Thymus (tissue), 11 donors: ENCODE measurements around the gene ZIC5. TPM values are rescaled to one million over a fixed set of nuclear protein-coding genes. Genes with fewer than 3 reads are reported as not detected.

Experiments used
- DNase-seq, 9 donors: peaks; one replicate each; pipeline ENCODE4 v3.0.0-alpha.2; 2013; ENCODE audit warnings: low spot score in 9 of 9, low read depth in 6 of 9, missing footprints in 1 of 9
- H3K27ac ChIP-seq, 2 donors: one replicate each; pipeline ENCODE4 v1.5.1; 2013; ENCODE audit warnings: control low read depth in 1 of 2, low read depth in 1 of 2, low read length in 1 of 2, mild to moderate bottlenecking in 1 of 2, moderate library complexity in 1 of 2
- H3K27me3 ChIP-seq, 2 donors: one replicate each; pipeline ENCODE4 v1.5.1; 2013; ENCODE audit warnings: low read length in 1 of 2; ENCODE audit not compliant: control insufficient read depth in 2 of 2, insufficient read depth in 1 of 2
- H3K36me3 ChIP-seq, 2 donors: one replicate each; pipeline ENCODE4 v1.5.1; 2013; ENCODE audit warnings: low read length in 1 of 2, mild to moderate bottlenecking in 1 of 2, moderate library complexity in 1 of 2; ENCODE audit not compliant: control insufficient read depth in 2 of 2, insufficient read depth in 2 of 2
- H3K4me1 ChIP-seq, 2 donors: one replicate each; pipeline ENCODE4 v1.5.1; 2013; ENCODE audit warnings: low read length in 2 of 2; ENCODE audit not compliant: control insufficient read depth in 2 of 2, insufficient read depth in 2 of 2
- H3K4me3 ChIP-seq, 2 donors: one replicate each; pipeline ENCODE4 v1.5.1; 2013; ENCODE audit warnings: low read length in 2 of 2, control low read depth in 1 of 2, mild to moderate bottlenecking in 1 of 2
- H3K9me3 ChIP-seq, 2 donors: one replicate each; pipeline ENCODE4 v1.5.1; 2013; ENCODE audit warnings: low read length in 1 of 2, mild to moderate bottlenecking in 1 of 2; ENCODE audit not compliant: control insufficient read depth in 2 of 2, insufficient read depth in 1 of 2
- WGBS: extraction: QIAGEN DNeasy Blood & Tissue Kit; methylation state at CpG from one replicate; pipeline ENCODE4 v1.1.7; 2013; 5-methylcytosine and 5-hydroxymethylcytosine counted together
- polyA plus RNA-seq: library from polyadenylated mRNA; stranded (reverse); fragments of 200-250 nt; gene quantifications from one replicate; pipeline ENCODE4 v1.2.3, GENCODE V29; 2013
- total RNA-seq: library from RNA; stranded (reverse); fragments of 120-200 nt; gene quantifications from one replicate; pipeline ENCODE4 v1.2.4, GENCODE V29; 2013
- donor health status: healthy.

ZIC5 gene
- total and polyA plus RNA-seq, 2 donors: under 0.01 to 0.07 TPM

- H3K9me3 ChIP-seq: peaks cover 10 to 12% of the 10 kb centered on the region in 2 donors
- no peak overlapping the region for H3K4me3 ChIP-seq
- H3K27me3 ChIP-seq: peaks cover 94 to 100% of the 10 kb centered on the region in 2 donors
- no peak overlapping the region for H3K27ac ChIP-seq
- 17% methylated on average over 18 of the region's 18 CpGs for WGBS
- H3K4me1 ChIP-seq: peaks cover 11 to 12% of the 10 kb centered on the region in 2 donors
- DNase-seq: no peak
- H3K36me3 ChIP-seq: no peaks in the 10 kb centered on the region
These were observed 694 bp upstream of the ZIC5 start for GRCh38 chr13:99972190-99972731.

GRCh38 chr13:99970651-99971575 is 654 bp downstream of the ZIC5 start:
- H3K4me3 ChIP-seq: peak overlapping the region in 1 of 2 donors; percentile 43
- H3K9me3 ChIP-seq: peaks cover 10 to 12% of the 10 kb centered on the region in 2 donors
- H3K36me3 ChIP-seq: no peaks in the 10 kb centered on the region
- WGBS: 3% methylated on average over 116 of the region's 118 CpGs
- H3K27me3 ChIP-seq: peaks cover 89 to 100% of the 10 kb centered on the region in 2 donors
- no peak overlapping the region for H3K27ac ChIP-seq
- peaks cover 11 to 12% of the 10 kb centered on the region in 2 donors for H3K4me1 ChIP-seq
- no peak for DNase-seq

GRCh38 chr13:99969919-99970650 is 1.5 kb downstream of the ZIC5 start:
- no peak overlapping the region for H3K27ac ChIP-seq
- no peaks in the 10 kb centered on the region for H3K36me3 ChIP-seq
- peaks cover 11 to 12% of the 10 kb centered on the region in 2 donors for H3K4me1 ChIP-seq
- peak overlapping the region in 1 of 2 donors; percentile 43 for H3K4me3 ChIP-seq
- DNase-seq: peak in 2 of 9 donors; percentile 22 to 71
- H3K27me3 ChIP-seq: peaks cover 89 to 100% of the 10 kb centered on the region in 2 donors
- under 1% methylated on average over 79 of the region's 79 CpGs for WGBS
- H3K9me3 ChIP-seq: peaks cover 5 to 7% of the 10 kb centered on the region in 2 donors

GRCh38 chr13:99969453-99969918 is 2.1 kb downstream of the ZIC5 start:
- no peak for DNase-seq
- Histone ChIP-seq H3K27ac (no peak overlapping the region), H3K4me3 (peak overlapping the region in 1 of 2 donors; percentile 43), H3K36me3 (no peaks in the 10 kb centered on the region), H3K27me3 (peaks cover 88 to 100% of the 10 kb centered on the region in 2 donors), H3K4me1 (peaks cover 11 to 12% of the 10 kb centered on the region in 2 donors), H3K9me3 (peaks cover 0 to 5% of the 10 kb centered on the region in 2 donors)
- WGBS: 5% methylated on average over 52 of the region's 52 CpGs

- Histone ChIP-seq H3K9me3 (peaks cover 0 to 5% of the 10 kb centered on the region in 2 donors), H3K36me3 (no peaks in the 10 kb centered on the region), H3K27ac (no peak overlapping the region), H3K27me3 (peaks cover 87 to 99% of the 10 kb centered on the region in 2 donors), H3K4me1 (peaks cover 11 to 12% of the 10 kb centered on the region in 2 donors), H3K4me3 (peak overlapping the region in 1 of 2 donors; percentile 3)
- no peak for DNase-seq
- 7% methylated on average over 81 of the region's 81 CpGs for WGBS
These were observed 2.8 kb downstream of the ZIC5 start for GRCh38 chr13:99968521-99969452.

- 3% methylated on average over 58 of the region's 58 CpGs for WGBS
- Histone ChIP-seq H3K9me3 (peaks cover 0 to 5% of the 10 kb centered on the region in 2 donors), H3K36me3 (no peaks in the 10 kb centered on the region), H3K4me1 (peaks cover 11 to 12% of the 10 kb centered on the region in 2 donors), H3K27me3 (peaks cover 81 to 97% of the 10 kb centered on the region in 2 donors), H3K4me3 (peak overlapping the region in 1 of 2 donors; percentile 3), H3K27ac (no peak overlapping the region)
- no peak for DNase-seq
These were observed 3.6 kb downstream of the ZIC5 start for GRCh38 chr13:99967869-99968520.

GRCh38 chr13:99967498-99967868 is 4.1 kb downstream of the ZIC5 start:
- Histone ChIP-seq H3K27me3 (peaks cover 80 to 97% of the 10 kb centered on the region in 2 donors), H3K9me3 (peaks cover 0 to 5% of the 10 kb centered on the region in 2 donors), H3K27ac (no peak overlapping the region), H3K36me3 (no peaks in the 10 kb centered on the region), H3K4me3 (no peak overlapping the region), H3K4me1 (peaks cover 11 to 12% of the 10 kb centered on the region in 2 donors)
- WGBS: 28% methylated on average over 9 of the region's 9 CpGs
- no peak for DNase-seq
